Measurements from ENCODE around the gene AFG3L2.

Gene AFG3L2

GRCh38 chr18:12325726-12326245 is 51.2 kb downstream of the AFG3L2 start:
- no peak overlapping the region for H3K4me2 ChIP-seq (ENCODE audit: low read length)
- no peaks in the 10 kb centered on the region for H3K9me3 ChIP-seq (ENCODE audit: control insufficient read depth, low read length)
- no peaks in the 10 kb centered on the region for H3K4me1 ChIP-seq
- no peaks in the 10 kb centered on the region for H3K27me3 ChIP-seq (ENCODE audit: control insufficient read depth, insufficient read depth, low read length)
- H3K36me3 ChIP-seq (ENCODE audit: control insufficient read depth, insufficient read depth, low read length), result no peaks in the 10 kb centered on the region
- no peak overlapping the region for H3K27ac ChIP-seq
- H3K9ac ChIP-seq, result no peak overlapping the region
- H3K4me3 ChIP-seq (ENCODE audit: low read depth, low read length), result no peak overlapping the region
- no peaks in the 10 kb centered on the region for H3K79me2 ChIP-seq
- no peak for TF ChIP-seq CTCF (IDR thresholded peaks at IDR 0.05)
- no peak overlapping the region for H2AFZ ChIP-seq

- H3K79me2 ChIP-seq, result no peaks in the 10 kb centered on the region
- no peak overlapping the region for H3K4me3 ChIP-seq (ENCODE audit: low read depth, low read length)
- no peak for TF ChIP-seq CTCF (IDR thresholded peaks at IDR 0.05)
- no peaks in the 10 kb centered on the region for H3K36me3 ChIP-seq (ENCODE audit: control insufficient read depth, insufficient read depth, low read length)
- H3K4me1 ChIP-seq, result no peaks in the 10 kb centered on the region
- H3K27ac ChIP-seq, result no peak overlapping the region
- no peak overlapping the region for H2AFZ ChIP-seq
- no peaks in the 10 kb centered on the region for H3K27me3 ChIP-seq (ENCODE audit: control insufficient read depth, insufficient read depth, low read length)
- H3K9ac ChIP-seq, result no peak overlapping the region
- no peaks in the 10 kb centered on the region for H3K9me3 ChIP-seq (ENCODE audit: control insufficient read depth, low read length)
- H3K4me2 ChIP-seq (ENCODE audit: low read length), result no peak overlapping the region
Measured at GRCh38 chr18:12324991-12325725, 51.9 kb downstream of the AFG3L2 start.

GRCh38 chr18:12321333-12321732 is 55.7 kb downstream of the AFG3L2 start:
- H3K27ac ChIP-seq, result no peak overlapping the region
- H3K4me1 ChIP-seq, result no peaks in the 10 kb centered on the region
- H3K4me2 ChIP-seq (ENCODE audit: low read length), result no peak overlapping the region
- H3K36me3 ChIP-seq (ENCODE audit: control insufficient read depth, insufficient read depth, low read length), result no peaks in the 10 kb centered on the region
- no peaks in the 10 kb centered on the region for H3K27me3 ChIP-seq (ENCODE audit: control insufficient read depth, insufficient read depth, low read length)
- H3K79me2 ChIP-seq, result no peaks in the 10 kb centered on the region
- H2AFZ ChIP-seq, result no peak overlapping the region
- H3K9me3 ChIP-seq (ENCODE audit: control insufficient read depth, low read length), result no peaks in the 10 kb centered on the region
- H3K9ac ChIP-seq, result no peak overlapping the region
- no peak overlapping the region for H3K4me3 ChIP-seq (ENCODE audit: low read depth, low read length)
- no peak for TF ChIP-seq CTCF (IDR thresholded peaks at IDR 0.05)

- no peaks in the 10 kb centered on the region for H3K4me1 ChIP-seq
Measured at GRCh38 chr18:12318857-12319256, 58.2 kb downstream of the AFG3L2 start.

More at GRCh38 chr18:12318857-12319256, 58.2 kb downstream of the AFG3L2 start:
- H3K27ac ChIP-seq, result no peak overlapping the region
- H2AFZ ChIP-seq, result no peak overlapping the region
- no peak overlapping the region for H3K4me2 ChIP-seq (ENCODE audit: low read length)
- no peaks in the 10 kb centered on the region for H3K27me3 ChIP-seq (ENCODE audit: control insufficient read depth, insufficient read depth, low read length)
- no peaks in the 10 kb centered on the region for H3K79me2 ChIP-seq
- TF ChIP-seq CTCF (IDR thresholded peaks at IDR 0.05), result no peak
- no peak overlapping the region for H3K4me3 ChIP-seq (ENCODE audit: low read depth, low read length)
- no peak overlapping the region for H3K9ac ChIP-seq
- H3K9me3 ChIP-seq (ENCODE audit: control insufficient read depth, low read length), result no peaks in the 10 kb centered on the region
- H3K36me3 ChIP-seq (ENCODE audit: control insufficient read depth, insufficient read depth, low read length), result no peaks in the 10 kb centered on the region

Measured in parathyroid adenoma (tissue), 2 donors.